GM18505 (cell line): ENCODE data around the gene CEP164.

Experiments used
- ATAC-seq: cut with Tn5 transposase; IDR thresholded peaks from one replicate; pipeline ENCODE4 v1.9.1; 2021; ENCODE audit not compliant: unreplicated experiment
- POLR2A ChIP-seq: IDR thresholded peaks from 4 replicates; pipeline ENCODE4 v1.6.1; 2011; ENCODE audit warnings: borderline replicate concordance; ENCODE audit not compliant: insufficient read depth, insufficient read length; ENCODE audit errors: extremely low read depth

The CEP164 gene

GRCh38 chr11:117409511-117409910 is 81.9 kb downstream of the CEP164 start:
- TF ChIP-seq POLR2A, result no peak

GRCh38 chr11:117410238-117410637 is 82.6 kb downstream of the CEP164 start:
- ATAC-seq, result no peak
- TF ChIP-seq POLR2A, result no peak

More at GRCh38 chr11:117409511-117409910, 81.9 kb downstream of the CEP164 start:
- no peak for ATAC-seq

GRCh38 chr11:117410861-117411710 is 83.4 kb downstream of the CEP164 start:
- no peak for TF ChIP-seq POLR2A
- ATAC-seq, result no peak

- TF ChIP-seq POLR2A, result no peak
- no peak for ATAC-seq
Observed at GRCh38 chr11:117411736-117412135, 84.1 kb downstream of the CEP164 start.

GRCh38 chr11:117412176-117412575 is 84.5 kb downstream of the CEP164 start:
- no peak for TF ChIP-seq POLR2A
- ATAC-seq, result no peak

- no peak for ATAC-seq
- TF ChIP-seq POLR2A, result no peak
Observed at GRCh38 chr11:117412653-117413275, 85.1 kb downstream of the CEP164 start.

- no peak for TF ChIP-seq POLR2A
- no peak for ATAC-seq
Observed at GRCh38 chr11:117413616-117414015, 86.0 kb downstream of the CEP164 start.

GRCh38 chr11:117414724-117415123 is 87.1 kb downstream of the CEP164 start:
- TF ChIP-seq POLR2A, result no peak
- no peak for ATAC-seq

- ATAC-seq, result no peak
- no peak for TF ChIP-seq POLR2A
Observed at GRCh38 chr11:117415358-117415896, 87.8 kb downstream of the CEP164 start.

GRCh38 chr11:117417342-117417741 is 89.7 kb downstream of the CEP164 start:
- no peak for ATAC-seq
- TF ChIP-seq POLR2A, result no peak

- TF ChIP-seq POLR2A, result no peak
- no peak for ATAC-seq
Observed at GRCh38 chr11:117417856-117418255, 90.2 kb downstream of the CEP164 start.

GRCh38 chr11:117418737-117419481 is 91.3 kb downstream of the CEP164 start:
- no peak for ATAC-seq

GRCh38 chr11:117419482-117420142 is 92.0 kb downstream of the CEP164 start:
- ATAC-seq, result no peak
- TF ChIP-seq POLR2A, result no peak

More at GRCh38 chr11:117418737-117419481, 91.3 kb downstream of the CEP164 start:
- no peak for TF ChIP-seq POLR2A
